KOPT-K1 (cell line): Measurements from ENCODE around the gene ZNF213.
"Not testable (repeated sequence)": the region's sequence is repeated elsewhere in the genome, so short reads cannot be mapped to it uniquely, and the experiment has no call there.

Source experiments
- H3K27ac ChIP-seq: fragments of 200-600 bp; sonication (generic); 2 replicates; pipeline ENCODE4 v1.5.1; 2016; ENCODE audit warnings: antibody characterized with exemption, mild to moderate bottlenecking, low read depth, low read length; ENCODE audit not compliant: poor library complexity, severe bottlenecking
- H3K36me3 ChIP-seq: fragments of 200-600 bp; sonication (generic); 2 replicates; pipeline ENCODE4 v1.5.1; 2017; ENCODE audit warnings: antibody characterized with exemption, mild to moderate bottlenecking, low read length, moderate library complexity; ENCODE audit not compliant: insufficient read depth
- H3K9me3 ChIP-seq: fragments of 200-600 bp; sonication (generic); 2 replicates; pipeline ENCODE4 v1.5.1; 2017; ENCODE audit warnings: antibody characterized with exemption, low read length, mild to moderate bottlenecking; ENCODE audit not compliant: insufficient read depth, poor library complexity, severe bottlenecking

ZNF213 gene

GRCh38 chr16:3180445-3180878, 45.6 kb downstream of the ZNF213 start:
- no peak overlapping the region for H3K27ac ChIP-seq
- peaks cover 24% of the 10 kb centered on the region for H3K9me3 ChIP-seq
- H3K36me3 ChIP-seq: no peaks in the 10 kb centered on the region

- H3K27ac ChIP-seq, H3K36me3 ChIP-seq: not testable (repeated sequence)
- peaks cover 28% of the 10 kb centered on the region for H3K9me3 ChIP-seq
Measured at GRCh38 chr16:3182293-3182607, 47.4 kb downstream of the ZNF213 start.

- peaks cover 34% of the 10 kb centered on the region for H3K9me3 ChIP-seq
- H3K27ac ChIP-seq: no peak overlapping the region
- no peaks in the 10 kb centered on the region for H3K36me3 ChIP-seq
Measured at GRCh38 chr16:3182608-3183444, 48.0 kb downstream of the ZNF213 start.

GRCh38 chr16:3183445-3184139, 48.8 kb downstream of the ZNF213 start:
- Histone ChIP-seq H3K27ac (no peak overlapping the region), H3K36me3 (no peaks in the 10 kb centered on the region), H3K9me3 (peaks cover 42% of the 10 kb centered on the region)

GRCh38 chr16:3186946-3187690, 52.3 kb downstream of the ZNF213 start:
- Histone ChIP-seq H3K36me3 (no peaks in the 10 kb centered on the region), H3K9me3 (peaks cover 76% of the 10 kb centered on the region), H3K27ac (no peak overlapping the region)

GRCh38 chr16:3187798-3188674, 53.2 kb downstream of the ZNF213 start, which contains the start of gene OR1F1:
Gene OR1F1, plus strand, starts transcription at chr16:3188204.
- no peaks in the 10 kb centered on the region for H3K36me3 ChIP-seq
- H3K9me3 ChIP-seq: peaks cover 77% of the 10 kb centered on the region
- H3K27ac ChIP-seq: no peak within 1 kb of the TSS

GRCh38 chr16:3188675-3188924, 53.8 kb downstream of the ZNF213 start:
- Histone ChIP-seq H3K36me3 (no peaks in the 10 kb centered on the region), H3K9me3 (peaks cover 75% of the 10 kb centered on the region), H3K27ac (no peak overlapping the region)

GRCh38 chr16:3188925-3189825, 54.3 kb downstream of the ZNF213 start:
- Histone ChIP-seq H3K36me3 (no peaks in the 10 kb centered on the region), H3K27ac (no peak overlapping the region), H3K9me3 (peaks cover 69% of the 10 kb centered on the region)

- H3K9me3 ChIP-seq: peaks cover 63% of the 10 kb centered on the region
- H3K36me3 ChIP-seq: no peaks in the 10 kb centered on the region
- no peak overlapping the region for H3K27ac ChIP-seq
Measured at GRCh38 chr16:3189869-3190268, 55.0 kb downstream of the ZNF213 start.

- Histone ChIP-seq H3K27ac (no peak overlapping the region), H3K36me3 (no peaks in the 10 kb centered on the region), H3K9me3 (peaks cover 63% of the 10 kb centered on the region)
Measured at GRCh38 chr16:3190949-3191353, 56.1 kb downstream of the ZNF213 start.
